ENCODE results near the gene ZNF197. TPM values are rescaled to one million over a fixed set of nuclear protein-coding genes. Genes with fewer than 3 reads are reported as not detected.

The ZNF197 gene
- total RNA-seq, 1 experiment from 2014 or later = 17.5 TPM

DNA sequence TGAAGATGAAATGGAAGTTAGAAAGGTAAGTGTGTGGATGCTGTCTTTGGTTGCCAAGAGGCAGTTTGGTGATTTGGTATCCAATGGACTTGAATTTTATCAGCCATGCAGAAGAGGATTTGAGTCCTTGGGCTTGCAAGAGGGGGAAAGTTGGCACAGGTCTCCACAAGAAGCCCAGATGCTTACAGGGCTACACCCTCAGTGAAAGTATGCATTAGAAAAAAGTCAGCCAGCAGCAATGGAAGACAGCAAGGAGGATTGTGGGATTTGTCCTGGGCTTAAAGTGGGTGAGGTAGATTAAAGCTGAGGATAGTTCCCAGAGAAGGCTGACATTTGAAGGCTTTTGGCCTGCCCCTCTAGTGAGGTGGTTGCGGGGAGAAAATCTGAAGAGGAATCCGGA, 23.1 kb upstream of the ZNF197 start:
- Histone ChIP-seq H2BK120ac (ENCODE audit: low read depth, low read length, poor library complexity, severe bottlenecking) (no peak overlapping the region), H4K5ac (ENCODE audit: insufficient read length, low read depth, low read length) (no peak overlapping the region), H3K27ac (ENCODE audit: insufficient read length, low read depth, low read length) (no peak overlapping the region), H2BK5ac (ENCODE audit: insufficient read length, low read length) (no peak overlapping the region), H4K91ac (ENCODE audit: insufficient read length, low read depth, low read length) (no peak overlapping the region), H3K23me2 (ENCODE audit: insufficient read length, low read depth, low read length, poor library complexity, severe bottlenecking) (no peaks in the 10 kb centered on the region), H3K9me3 (ENCODE audit: control insufficient read depth, low read depth, low read length) (peaks cover under 1% of the 10 kb centered on the region), H2BK20ac (ENCODE audit: low read depth, low read length, poor library complexity, severe bottlenecking) (no peak overlapping the region), H3K18ac (ENCODE audit: insufficient read length, low read depth, low read length) (no peak overlapping the region), H3T11ph (ENCODE audit: low read length) (no peak overlapping the region), H3K23ac (ENCODE audit: insufficient read length, low read depth, low read length) (no peak overlapping the region), H3K56ac (ENCODE audit: insufficient read length, low read depth, low read length) (no peak overlapping the region), H4K8ac (replicated peaks; ENCODE audit: insufficient read length, low read depth, low read length) (no peak overlapping the region), H4K20me1 (ENCODE audit: control insufficient read depth, insufficient read depth, insufficient read length) (no peaks in the 10 kb centered on the region), H3K4me1 (ENCODE audit: insufficient read depth, low read length) (no peaks in the 10 kb centered on the region), H2AK5ac (ENCODE audit: insufficient read length, low read length) (no peak overlapping the region), H2BK15ac (ENCODE audit: low read depth, low read length) (no peak overlapping the region), H3K14ac (ENCODE audit: insufficient read depth, low read length) (no peak overlapping the region), H2BK12ac (ENCODE audit: insufficient read length, low read depth, low read length) (no peak overlapping the region), H3K27me3 (ENCODE audit: insufficient read depth, low read length) (no peaks in the 10 kb centered on the region), H3K4me2 (ENCODE audit: insufficient read depth, insufficient read length, low read length) (no peak overlapping the region), H3K4ac (ENCODE audit: low read depth, low read length) (no peak overlapping the region), H3K9ac (ENCODE audit: extremely low read depth, insufficient read length, low read length) (no peak overlapping the region), H3K79me1 (ENCODE audit: insufficient read depth, low read depth, low read length, poor library complexity, severe bottlenecking) (no peaks in the 10 kb centered on the region), H3K79me2 (ENCODE audit: insufficient read depth, low read length) (no peaks in the 10 kb centered on the region), H2AFZ (ENCODE audit: low read length) (no peak overlapping the region)
- WGBS (ENCODE audit: extremely low coverage, insufficient read length, low lambda C conversion rate) = no CpG with 5 or more reads among the region's 2 CpGs
- Mint-ChIP-seq H3K27ac (no peak overlapping the region), H3K9me3 (peaks cover 51 to 80% of the 10 kb centered on the region in 2 experiments), H3K27me3 (ENCODE audit: low read depth) (no peaks in the 10 kb centered on the region), H3K4me1 (no peaks in the 10 kb centered on the region), H3K4me3 (no peak overlapping the region), H3K36me3 (ENCODE audit: insufficient read depth in 1 of 3, low read depth in 3 of 3) (peaks cover 29 to 81% (median 63%) of the 10 kb centered on the region in 3 experiments)
- TF ChIP-seq, protein P1, sequence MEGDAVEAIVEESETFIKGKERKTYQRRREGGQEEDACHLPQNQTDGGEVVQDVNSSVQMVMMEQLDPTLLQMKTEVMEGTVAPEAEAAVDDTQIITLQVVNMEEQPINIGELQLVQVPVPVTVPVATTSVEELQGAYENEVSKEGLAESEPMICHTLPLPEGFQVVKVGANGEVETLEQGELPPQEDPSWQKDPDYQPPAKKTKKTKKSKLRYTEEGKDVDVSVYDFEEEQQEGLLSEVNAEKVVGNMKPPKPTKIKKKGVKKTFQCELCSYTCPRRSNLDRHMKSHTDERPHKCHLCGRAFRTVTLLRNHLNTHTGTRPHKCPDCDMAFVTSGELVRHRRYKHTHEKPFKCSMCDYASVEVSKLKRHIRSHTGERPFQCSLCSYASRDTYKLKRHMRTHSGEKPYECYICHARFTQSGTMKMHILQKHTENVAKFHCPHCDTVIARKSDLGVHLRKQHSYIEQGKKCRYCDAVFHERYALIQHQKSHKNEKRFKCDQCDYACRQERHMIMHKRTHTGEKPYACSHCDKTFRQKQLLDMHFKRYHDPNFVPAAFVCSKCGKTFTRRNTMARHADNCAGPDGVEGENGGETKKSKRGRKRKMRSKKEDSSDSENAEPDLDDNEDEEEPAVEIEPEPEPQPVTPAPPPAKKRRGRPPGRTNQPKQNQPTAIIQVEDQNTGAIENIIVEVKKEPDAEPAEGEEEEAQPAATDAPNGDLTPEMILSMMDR (conservative IDR thresholded peaks at IDR 0.05) = no peak
- no peak for DNase-seq

Data from H9 (cell line).